SK-N-SH (cell line): ENCODE data around the gene TRAFD1. TPM values are rescaled to one million over a fixed set of nuclear protein-coding genes. Genes with fewer than 3 reads are reported as not detected.

Experiments used
- CTCF ChIA-PET: fragments of 300-600, 350-600 bp; formaldehyde crosslinking; extraction: SDS; loops from one replicate; lab custom pipeline; 2021; lab: Yijun Ruan, JAX
- POLR2A ChIA-PET: fragments of 350-600 bp; sonication (Branson Sonifier 250); formaldehyde crosslinking; extraction: SDS; loops from one replicate; lab custom pipeline; 2020; ENCODE audit warnings: antibody characterized with exemption, inconsistent platforms; lab: Yijun Ruan, JAX
- DNase-seq: peaks from one replicate; pipeline ENCODE4 v3.0.0; 2012
- H2AFZ ChIP-seq: fragments of 200-600 bp; sonication (generic); 2 replicates; pipeline ENCODE4 v1.8.1; 2016; ENCODE audit warnings: antibody characterized with exemption, mild to moderate bottlenecking, low read depth
- H3F3A ChIP-seq: fragments of 200-600 bp; sonication (generic); replicated peaks from 2 replicates; pipeline ENCODE3; 2016; ENCODE audit warnings: antibody characterized with exemption, mild to moderate bottlenecking; ENCODE audit not compliant: insufficient read depth
- H3K27ac ChIP-seq, 2 experiments: fragments of 200-500 bp in 1 of 2; fragments of 200-600 bp in 1 of 2; sonication (Bioruptor generic) in 1 of 2; sonication (generic), shearing (Covaris generic) in 1 of 2; 2 replicates each; pipeline versions ENCODE4 v1.5.1 to v1.6.1; 2014 to 2016; ENCODE audit warnings: low read depth in 2 of 2, inconsistent platforms in 1 of 2, low read length in 1 of 2, mild to moderate bottlenecking in 1 of 2, mixed read lengths in 1 of 2
- H3K27me3 ChIP-seq: fragments of 200-600 bp; sonication (generic), shearing (Covaris generic); 2 replicates; pipeline ENCODE4 v1.6.1; 2016; ENCODE audit warnings: mixed run types; ENCODE audit not compliant: insufficient read depth
- H3K36me3 ChIP-seq, 2 experiments: fragments of 200-500 bp in 1 of 2; fragments of 200-600 bp in 1 of 2; sonication (Bioruptor generic) in 1 of 2; sonication (generic) in 1 of 2; replicated peaks in 1 of 2; 2 replicates each; pipeline versions ENCODE3 to v1.5.1; 2014 to 2016; ENCODE audit warnings: low read length in 1 of 2, mild to moderate bottlenecking in 1 of 2; ENCODE audit not compliant: insufficient read depth in 2 of 2, control insufficient read depth in 1 of 2
- H3K4me1 ChIP-seq, 2 experiments: fragments of 200-500 bp in 1 of 2; fragments of 200-600 bp in 1 of 2; sonication (Bioruptor generic) in 1 of 2; sonication (generic), shearing (Covaris generic) in 1 of 2; 2 replicates each; pipeline versions ENCODE4 v1.5.1 to v1.6.1; 2014 to 2016; ENCODE audit warnings: low read depth in 1 of 2, low read length in 1 of 2, mixed run types in 1 of 2; ENCODE audit not compliant: insufficient read depth in 2 of 2, control insufficient read depth in 1 of 2
- H3K4me2 ChIP-seq: fragments of 200-600 bp; sonication (generic), shearing (Covaris generic); 2 replicates; pipeline ENCODE4 v1.6.1; 2017; ENCODE audit warnings: mixed run types
- H3K4me3 ChIP-seq, 2 experiments: fragments of 200-500 bp in 1 of 2; fragments of 200-600 bp in 1 of 2; sonication (Bioruptor generic) in 1 of 2; sonication (generic), shearing (Covaris generic) in 1 of 2; 2 replicates each; pipeline versions ENCODE4 v1.5.1 to v1.8.1; 2014 to 2016; ENCODE audit warnings: low read depth in 2 of 2, inconsistent platforms in 1 of 2, low read length in 1 of 2, mild to moderate bottlenecking in 1 of 2, mixed read lengths in 1 of 2, moderate library complexity in 1 of 2
- H3K79me2 ChIP-seq: fragments of 200-600 bp; sonication (generic); 2 replicates; pipeline ENCODE4 v1.8.1; 2017; ENCODE audit warnings: mild to moderate bottlenecking; ENCODE audit not compliant: insufficient read depth
- H3K9ac ChIP-seq: fragments of 200-600 bp; sonication (generic); 2 replicates; pipeline ENCODE4 v1.6.1; 2017; ENCODE audit warnings: mixed run types
- H3K9me2 ChIP-seq: fragments of 200-600 bp; sonication (generic); 2 replicates; pipeline ENCODE4 v1.6.1; 2017; ENCODE audit warnings: mixed run types
- H3K9me3 ChIP-seq: fragments of 200-600 bp; sonication (generic); 2 replicates; pipeline ENCODE4 v1.6.1; 2017; ENCODE audit warnings: mixed run types, mild to moderate bottlenecking, moderate library complexity
- H4K20me1 ChIP-seq: fragments of 200-600 bp; sonication (generic); 2 replicates; pipeline ENCODE4 v1.6.1; 2017; ENCODE audit warnings: mild to moderate bottlenecking, mixed run types; ENCODE audit not compliant: insufficient read depth
- CHD2 ChIP-seq: fragments of 150-350 bp; IDR thresholded peaks from 2 replicates; pipeline ENCODE4 v1.6.1; 2018; ENCODE audit warnings: low read length; ENCODE audit not compliant: partially characterized antibody
- ELF1 ChIP-seq: IDR thresholded peaks from 2 replicates; pipeline ENCODE4 v1.4.0; 2012
- EZH2phosphoT487 ChIP-seq: fragments of 200-600 bp; sonication (generic); IDR thresholded peaks from 2 replicates; pipeline ENCODE4 v1.6.1; 2017; ENCODE audit warnings: low read depth, mixed run types, mild to moderate bottlenecking, antibody characterized with exemption, moderate library complexity, borderline replicate concordance
- FOXJ3 ChIP-seq: sonication (generic); formaldehyde crosslinking; IDR thresholded peaks from 2 replicates; pipeline ENCODE4 v1.5.1; 2020; ENCODE audit warnings: mild to moderate bottlenecking, missing genetic modification reagents
- MEF2A ChIP-seq: IDR thresholded peaks from 2 replicates; pipeline ENCODE4 v1.4.0; 2012; ENCODE audit warnings: low read depth, borderline replicate concordance
- NRF1 ChIP-seq: IDR thresholded peaks from 2 replicates; pipeline ENCODE4 v1.6.1; 2012; ENCODE audit warnings: low read depth, mild to moderate bottlenecking, low read length
- RCOR1 ChIP-seq: fragments of 150-350 bp; IDR thresholded peaks from 2 replicates; pipeline ENCODE4 v1.6.1; 2017; ENCODE audit warnings: antibody characterized with exemption, low read length
- RFX5 ChIP-seq: IDR thresholded peaks from 2 replicates; pipeline ENCODE4 v1.6.1; 2012; ENCODE audit warnings: mild to moderate bottlenecking, improper control_type of control experiment, low read length
- TAF1 ChIP-seq: IDR thresholded peaks from 2 replicates; pipeline ENCODE4 v1.6.1; 2012; ENCODE audit warnings: low read depth, mild to moderate bottlenecking, low read length, moderate library complexity, borderline replicate concordance
- TEAD4 ChIP-seq: IDR thresholded peaks from 2 replicates; pipeline ENCODE4 v1.4.0; 2012; ENCODE audit warnings: mild to moderate bottlenecking, borderline replicate concordance; ENCODE audit not compliant: insufficient read depth
- YY1 ChIP-seq: IDR thresholded peaks from 2 replicates; pipeline ENCODE4 v1.4.0; 2012; ENCODE audit warnings: low read depth, mild to moderate bottlenecking
- WGBS: methylation state at CpG from one replicate; pipeline ENCODE4 v1.1.6; 2017; ENCODE audit warnings: low lambda C conversion rate; 5-methylcytosine and 5-hydroxymethylcytosine counted together
- polyA plus RNA-seq, 3 experiments: library from polyadenylated mRNA; depleted of rRNA; stranded (reverse); fragments of >200 nt; gene quantifications; 2 replicates each; pipeline ENCODE4 v1.2.3, GENCODE V29; 2012
- TF ChIP-seq, protein P1 (sequence below): IDR thresholded peaks from 2 replicates; pipeline ENCODE4 v1.4.0; 2012; ENCODE audit warnings: low read depth, borderline replicate concordance
- TF ChIP-seq, protein P2 (sequence below): IDR thresholded peaks from 2 replicates; pipeline ENCODE4; 2012
- TF ChIP-seq, protein P3 (sequence below): IDR thresholded peaks from 2 replicates; pipeline ENCODE4 v1.6.1; 2012; ENCODE audit warnings: mild to moderate bottlenecking, low read depth, low read length, moderate library complexity
- TF ChIP-seq, protein P4 (sequence below): IDR thresholded peaks from 2 replicates; pipeline ENCODE4 v1.4.0; 2012; ENCODE audit warnings: low read depth, borderline replicate concordance
- TF ChIP-seq, protein P5 (sequence below): fragments of 150-350 bp; IDR thresholded peaks from 2 replicates; pipeline ENCODE4 v1.6.1; 2017; ENCODE audit warnings: antibody characterized with exemption, low read length, low read depth, borderline replicate concordance

TRAFD1 gene
- polyA plus RNA-seq, 1 of the 3 experiments (the other 2 are of a cell fraction): 12.4 TPM

DNA sequence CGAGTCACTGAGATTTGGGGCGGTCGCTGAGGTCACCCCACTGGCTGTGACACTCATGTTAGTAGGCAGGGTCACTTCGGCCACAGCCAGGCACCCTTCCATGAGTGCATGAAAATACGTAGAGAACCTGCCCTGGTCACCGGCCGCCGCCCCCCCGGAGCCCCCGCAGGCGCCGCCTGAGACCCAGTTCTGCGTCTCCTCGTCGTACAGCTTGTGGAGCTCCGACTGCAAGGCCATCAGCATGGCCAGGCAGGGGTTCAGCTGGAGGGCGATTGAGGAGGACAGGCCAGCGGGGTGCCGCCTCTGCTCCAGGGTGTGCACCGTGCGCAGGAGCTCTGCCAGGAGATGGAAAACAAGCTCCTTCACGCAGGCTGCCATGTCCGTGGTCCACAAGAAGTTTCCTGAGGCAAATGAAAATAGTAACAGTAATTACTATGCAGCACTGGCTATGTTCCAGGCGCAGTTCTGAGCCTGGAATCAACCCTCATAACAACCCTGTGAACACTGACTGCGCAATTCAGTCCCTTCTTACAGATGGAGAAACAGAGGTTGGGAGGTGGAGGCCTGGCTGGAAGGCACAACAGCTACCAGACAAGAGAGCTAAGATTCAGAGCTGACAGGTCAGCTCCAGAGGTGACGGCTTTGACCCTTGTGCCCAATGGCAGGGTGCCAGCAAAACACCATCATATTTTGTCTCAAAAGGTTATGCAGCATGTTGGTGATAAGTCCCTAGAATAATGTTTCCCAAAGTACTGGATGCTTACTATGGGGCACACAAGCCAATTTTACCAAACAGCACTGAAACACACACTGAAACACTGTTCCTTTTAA is 59.9 kb downstream of the TRAFD1 start:
- no peak overlapping the region for H3K4me2 ChIP-seq
- no peaks in the 10 kb centered on the region for H4K20me1 ChIP-seq
- 93% methylated on average over 13 of the region's 26 CpGs for WGBS
- no peak overlapping the region for H3K9ac ChIP-seq
- TF ChIP-seq, protein P1, sequence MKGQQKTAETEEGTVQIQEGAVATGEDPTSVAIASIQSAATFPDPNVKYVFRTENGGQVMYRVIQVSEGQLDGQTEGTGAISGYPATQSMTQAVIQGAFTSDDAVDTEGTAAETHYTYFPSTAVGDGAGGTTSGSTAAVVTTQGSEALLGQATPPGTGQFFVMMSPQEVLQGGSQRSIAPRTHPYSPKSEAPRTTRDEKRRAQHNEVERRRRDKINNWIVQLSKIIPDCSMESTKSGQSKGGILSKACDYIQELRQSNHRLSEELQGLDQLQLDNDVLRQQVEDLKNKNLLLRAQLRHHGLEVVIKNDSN: no peak
- TF ChIP-seq NRF1 (no peak), ELF1 (no peak), RCOR1 (no peak)
- no peaks in the 10 kb centered on the region for H3K9me2 ChIP-seq
- no peaks in the 10 kb centered on the region for H3K9me3 ChIP-seq
- H3K4me3 ChIP-seq: no peak overlapping the region
- DNase-seq: no peak
- no peaks in the 10 kb centered on the region for H3K79me2 ChIP-seq
- no peaks in the 10 kb centered on the region for H3F3A ChIP-seq
- peaks cover 0 to 37% of the 10 kb centered on the region in 2 experiments for H3K36me3 ChIP-seq
- POLR2A ChIA-PET: no interaction called here
- CTCF ChIA-PET: interaction anchor here (2.9 kb wide), 1 partner anchor 13 kb away, joined by 13 read pairs; no protein-coding TSS in a partner anchor
- H2AFZ ChIP-seq: no peak overlapping the region
- H3K27me3 ChIP-seq: no peaks in the 10 kb centered on the region
- H3K4me1 ChIP-seq: no peaks in the 10 kb centered on the region
- no peak overlapping the region for H3K27ac ChIP-seq

DNA sequence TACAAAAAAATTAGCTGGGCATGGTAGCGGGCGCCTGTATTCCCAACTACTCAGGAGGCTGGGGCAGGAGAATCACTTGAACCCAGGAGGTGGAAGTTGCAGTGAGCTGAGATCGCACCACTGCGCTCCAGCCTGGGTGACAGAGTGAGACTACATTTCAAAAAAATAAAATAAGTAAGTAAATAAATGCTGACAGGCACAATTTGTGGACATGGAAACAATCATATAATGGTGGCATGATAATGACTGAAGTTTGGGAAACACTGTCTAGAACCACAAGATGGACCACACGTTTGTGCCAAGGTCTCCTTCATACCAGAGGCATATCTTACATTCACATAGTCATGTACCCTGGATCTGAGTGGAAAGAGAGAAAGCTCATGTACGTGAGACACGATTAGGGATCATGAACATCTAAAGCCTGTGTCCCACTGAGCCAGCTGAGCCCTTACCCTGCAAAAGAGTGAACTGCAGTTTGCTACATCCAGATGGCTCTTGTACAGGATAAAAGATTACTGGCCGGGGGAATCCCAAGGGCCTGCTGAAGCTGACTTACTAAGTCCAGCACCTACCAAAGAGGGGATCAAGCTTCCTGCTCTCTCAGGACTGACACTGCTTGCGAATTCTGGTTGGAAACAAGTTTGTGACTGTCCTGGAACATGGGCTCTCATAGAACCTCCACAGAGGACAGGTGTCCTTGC is 62.9 kb downstream of the TRAFD1 start:
- Histone ChIP-seq H3F3A (no peaks in the 10 kb centered on the region), H3K9me2 (no peaks in the 10 kb centered on the region), H3K36me3 (peaks cover 0 to 55% of the 10 kb centered on the region in 2 experiments), H3K4me1 (no peaks in the 10 kb centered on the region), H3K79me2 (no peaks in the 10 kb centered on the region), H3K27ac (no peak overlapping the region), H3K9ac (no peak overlapping the region), H3K4me3 (no peak overlapping the region), H4K20me1 (no peaks in the 10 kb centered on the region), H3K9me3 (no peaks in the 10 kb centered on the region), H3K27me3 (no peaks in the 10 kb centered on the region), H2AFZ (no peak overlapping the region), H3K4me2 (no peak overlapping the region)
- ChIA-PET CTCF (no interaction called here), POLR2A (no interaction called here)
- no peak for DNase-seq
- 97% methylated on average over 9 of the region's 9 CpGs for WGBS
- TF ChIP-seq NRF1 (no peak), YY1 (no peak), TAF1 (no peak), TEAD4 (no peak), CHD2 (no peak), RFX5 (no peak), EZH2phosphoT487 (no peak), MEF2A (no peak), FOXJ3 (CRISPR knock-in tag) (no peak)
- TF ChIP-seq, protein P2, sequence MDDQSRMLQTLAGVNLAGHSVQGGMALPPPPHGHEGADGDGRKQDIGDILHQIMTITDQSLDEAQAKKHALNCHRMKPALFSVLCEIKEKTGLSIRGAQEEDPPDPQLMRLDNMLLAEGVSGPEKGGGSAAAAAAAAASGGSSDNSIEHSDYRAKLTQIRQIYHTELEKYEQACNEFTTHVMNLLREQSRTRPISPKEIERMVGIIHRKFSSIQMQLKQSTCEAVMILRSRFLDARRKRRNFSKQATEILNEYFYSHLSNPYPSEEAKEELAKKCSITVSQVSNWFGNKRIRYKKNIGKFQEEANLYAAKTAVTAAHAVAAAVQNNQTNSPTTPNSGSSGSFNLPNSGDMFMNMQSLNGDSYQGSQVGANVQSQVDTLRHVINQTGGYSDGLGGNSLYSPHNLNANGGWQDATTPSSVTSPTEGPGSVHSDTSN: no peak
- TF ChIP-seq, protein P3, sequence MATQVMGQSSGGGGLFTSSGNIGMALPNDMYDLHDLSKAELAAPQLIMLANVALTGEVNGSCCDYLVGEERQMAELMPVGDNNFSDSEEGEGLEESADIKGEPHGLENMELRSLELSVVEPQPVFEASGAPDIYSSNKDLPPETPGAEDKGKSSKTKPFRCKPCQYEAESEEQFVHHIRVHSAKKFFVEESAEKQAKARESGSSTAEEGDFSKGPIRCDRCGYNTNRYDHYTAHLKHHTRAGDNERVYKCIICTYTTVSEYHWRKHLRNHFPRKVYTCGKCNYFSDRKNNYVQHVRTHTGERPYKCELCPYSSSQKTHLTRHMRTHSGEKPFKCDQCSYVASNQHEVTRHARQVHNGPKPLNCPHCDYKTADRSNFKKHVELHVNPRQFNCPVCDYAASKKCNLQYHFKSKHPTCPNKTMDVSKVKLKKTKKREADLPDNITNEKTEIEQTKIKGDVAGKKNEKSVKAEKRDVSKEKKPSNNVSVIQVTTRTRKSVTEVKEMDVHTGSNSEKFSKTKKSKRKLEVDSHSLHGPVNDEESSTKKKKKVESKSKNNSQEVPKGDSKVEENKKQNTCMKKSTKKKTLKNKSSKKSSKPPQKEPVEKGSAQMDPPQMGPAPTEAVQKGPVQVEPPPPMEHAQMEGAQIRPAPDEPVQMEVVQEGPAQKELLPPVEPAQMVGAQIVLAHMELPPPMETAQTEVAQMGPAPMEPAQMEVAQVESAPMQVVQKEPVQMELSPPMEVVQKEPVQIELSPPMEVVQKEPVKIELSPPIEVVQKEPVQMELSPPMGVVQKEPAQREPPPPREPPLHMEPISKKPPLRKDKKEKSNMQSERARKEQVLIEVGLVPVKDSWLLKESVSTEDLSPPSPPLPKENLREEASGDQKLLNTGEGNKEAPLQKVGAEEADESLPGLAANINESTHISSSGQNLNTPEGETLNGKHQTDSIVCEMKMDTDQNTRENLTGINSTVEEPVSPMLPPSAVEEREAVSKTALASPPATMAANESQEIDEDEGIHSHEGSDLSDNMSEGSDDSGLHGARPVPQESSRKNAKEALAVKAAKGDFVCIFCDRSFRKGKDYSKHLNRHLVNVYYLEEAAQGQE: no peak
- TF ChIP-seq, protein P4, sequence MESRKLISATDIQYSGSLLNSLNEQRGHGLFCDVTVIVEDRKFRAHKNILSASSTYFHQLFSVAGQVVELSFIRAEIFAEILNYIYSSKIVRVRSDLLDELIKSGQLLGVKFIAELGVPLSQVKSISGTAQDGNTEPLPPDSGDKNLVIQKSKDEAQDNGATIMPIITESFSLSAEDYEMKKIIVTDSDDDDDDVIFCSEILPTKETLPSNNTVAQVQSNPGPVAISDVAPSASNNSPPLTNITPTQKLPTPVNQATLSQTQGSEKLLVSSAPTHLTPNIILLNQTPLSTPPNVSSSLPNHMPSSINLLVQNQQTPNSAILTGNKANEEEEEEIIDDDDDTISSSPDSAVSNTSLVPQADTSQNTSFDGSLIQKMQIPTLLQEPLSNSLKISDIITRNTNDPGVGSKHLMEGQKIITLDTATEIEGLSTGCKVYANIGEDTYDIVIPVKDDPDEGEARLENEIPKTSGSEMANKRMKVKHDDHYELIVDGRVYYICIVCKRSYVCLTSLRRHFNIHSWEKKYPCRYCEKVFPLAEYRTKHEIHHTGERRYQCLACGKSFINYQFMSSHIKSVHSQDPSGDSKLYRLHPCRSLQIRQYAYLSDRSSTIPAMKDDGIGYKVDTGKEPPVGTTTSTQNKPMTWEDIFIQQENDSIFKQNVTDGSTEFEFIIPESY: no peak
- TF ChIP-seq, protein P5, sequence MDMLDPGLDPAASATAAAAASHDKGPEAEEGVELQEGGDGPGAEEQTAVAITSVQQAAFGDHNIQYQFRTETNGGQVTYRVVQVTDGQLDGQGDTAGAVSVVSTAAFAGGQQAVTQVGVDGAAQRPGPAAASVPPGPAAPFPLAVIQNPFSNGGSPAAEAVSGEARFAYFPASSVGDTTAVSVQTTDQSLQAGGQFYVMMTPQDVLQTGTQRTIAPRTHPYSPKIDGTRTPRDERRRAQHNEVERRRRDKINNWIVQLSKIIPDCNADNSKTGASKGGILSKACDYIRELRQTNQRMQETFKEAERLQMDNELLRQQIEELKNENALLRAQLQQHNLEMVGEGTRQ: no peak
